Peyer's patch (tissue), 4 donors: ENCODE data around the gene ANKRD55. TPM values are rescaled to one million over a fixed set of nuclear protein-coding genes. Genes with fewer than 3 reads are reported as not detected.

Experiments used
- DNase-seq, 3 donors: peaks; one replicate each; pipeline ENCODE4 v3.0.0-alpha.2; 2017 to 2019
- H3K27ac ChIP-seq, 4 donors: fragments of 200-600 bp; sonication (generic); one replicate each; pipeline ENCODE4 v1.5.1; 2016 to 2019
- H3K27me3 ChIP-seq, 2 donors: fragments of 200-600 bp; sonication (generic); one replicate each; pipeline ENCODE4 v1.5.1; 2019
- H3K36me3 ChIP-seq, 3 donors: fragments of 200-600 bp; sonication (generic); one replicate each; pipeline ENCODE4 v1.5.1; 2016 to 2019
- H3K4me1 ChIP-seq, 4 donors: fragments of 200-600 bp; sonication (generic); one replicate each; pipeline ENCODE4 v1.5.1; 2016 to 2019
- H3K4me3 ChIP-seq, 4 donors: fragments of 200-600 bp; sonication (generic); 1 replicate in 3 of 4; 2 replicates in 1 of 4; pipeline ENCODE4 v1.5.1; 2016 to 2019; ENCODE audit warnings: mild to moderate bottlenecking in 1 of 4
- H3K9me3 ChIP-seq, 4 donors: fragments of 200-600 bp; sonication (generic); one replicate each; pipeline ENCODE4 v1.5.1; 2016 to 2019; ENCODE audit warnings: mild to moderate bottlenecking in 1 of 4
- POLR2A ChIP-seq, 2 donors: fragments of 450-650 bp; IDR thresholded peaks; one replicate each; pipeline ENCODE4 v1.5.1; 2017; ENCODE audit warnings: antibody characterized with exemption in 2 of 2, mild to moderate bottlenecking in 2 of 2, moderate library complexity in 2 of 2
- small RNA-seq, 2 donors: library from RNA; depleted of rRNA; stranded (forward); fragments of <200 nt; gene quantifications; one replicate each; pipeline ENCODE3, GENCODE V24; 2016
- total RNA-seq, 4 donors: library from RNA; depleted of rRNA; stranded (reverse); fragments of >200 nt; gene quantifications; one replicate each; pipeline ENCODE4 v1.1.0, GENCODE V29; 2016
- TF ChIP-seq, protein P1 (sequence below), 6 experiments: fragments of 450-650 bp in 4 of 6; fragments of 200-600 bp in 2 of 6; sonication (generic) in 1 of 6; IDR thresholded peaks; one replicate each; pipeline ENCODE4 v1.5.1; 2017 to 2019; ENCODE audit warnings: antibody characterized with exemption in 6 of 6, mild to moderate bottlenecking in 3 of 6, moderate library complexity in 1 of 6

ANKRD55 gene
- total RNA-seq, 4 donors from 2014 or later = 0.80 to 8.3 TPM; not detected in 2

DNA sequence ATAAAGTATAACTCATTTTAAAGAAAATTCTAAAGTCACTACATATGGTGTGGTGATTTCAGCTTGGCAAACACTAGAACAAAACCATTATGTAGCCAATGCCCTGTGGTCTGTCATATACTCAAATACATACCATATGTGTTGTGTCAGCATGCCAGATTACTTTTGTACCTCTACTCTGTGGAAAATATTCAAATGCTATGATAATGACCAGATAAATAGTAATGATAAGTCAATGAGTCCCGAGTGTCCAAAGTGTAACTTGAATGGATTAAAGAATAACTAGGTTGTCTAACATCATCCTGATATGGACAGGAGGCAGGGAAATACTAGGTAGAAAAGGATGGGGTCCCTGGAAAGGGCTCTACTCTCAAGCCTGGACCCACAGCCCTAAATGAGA, 180.4 kb downstream of the ANKRD55 start:
- Histone ChIP-seq H3K9me3 (no peaks in the 10 kb centered on the region), H3K27ac (peak overlapping the region in 2 of 4 donors; percentile 18 to 72), H3K4me3 (no peak overlapping the region), H3K27me3 (no peaks in the 10 kb centered on the region), H3K36me3 (no peaks in the 10 kb centered on the region), H3K4me1 (peaks cover 0 to 19% (median 6%) of the 10 kb centered on the region in 4 donors)
- no peak for TF ChIP-seq POLR2A (IDR thresholded peaks at IDR 0.05)
- TF ChIP-seq, protein P1, sequence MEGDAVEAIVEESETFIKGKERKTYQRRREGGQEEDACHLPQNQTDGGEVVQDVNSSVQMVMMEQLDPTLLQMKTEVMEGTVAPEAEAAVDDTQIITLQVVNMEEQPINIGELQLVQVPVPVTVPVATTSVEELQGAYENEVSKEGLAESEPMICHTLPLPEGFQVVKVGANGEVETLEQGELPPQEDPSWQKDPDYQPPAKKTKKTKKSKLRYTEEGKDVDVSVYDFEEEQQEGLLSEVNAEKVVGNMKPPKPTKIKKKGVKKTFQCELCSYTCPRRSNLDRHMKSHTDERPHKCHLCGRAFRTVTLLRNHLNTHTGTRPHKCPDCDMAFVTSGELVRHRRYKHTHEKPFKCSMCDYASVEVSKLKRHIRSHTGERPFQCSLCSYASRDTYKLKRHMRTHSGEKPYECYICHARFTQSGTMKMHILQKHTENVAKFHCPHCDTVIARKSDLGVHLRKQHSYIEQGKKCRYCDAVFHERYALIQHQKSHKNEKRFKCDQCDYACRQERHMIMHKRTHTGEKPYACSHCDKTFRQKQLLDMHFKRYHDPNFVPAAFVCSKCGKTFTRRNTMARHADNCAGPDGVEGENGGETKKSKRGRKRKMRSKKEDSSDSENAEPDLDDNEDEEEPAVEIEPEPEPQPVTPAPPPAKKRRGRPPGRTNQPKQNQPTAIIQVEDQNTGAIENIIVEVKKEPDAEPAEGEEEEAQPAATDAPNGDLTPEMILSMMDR (IDR thresholded peaks at IDR 0.05) = no peak
- no peak for DNase-seq

- Histone ChIP-seq H3K4me3 (no peak overlapping the region), H3K4me1 (peaks cover 0 to 9% (median 3%) of the 10 kb centered on the region in 4 donors), H3K27me3 (no peaks in the 10 kb centered on the region), H3K36me3 (no peaks in the 10 kb centered on the region), H3K9me3 (no peaks in the 10 kb centered on the region), H3K27ac (peak overlapping the region in 2 of 4 donors; percentile 15 to 57)
- TF ChIP-seq POLR2A (IDR thresholded peaks at IDR 0.05) = no peak
- TF ChIP-seq, protein P1 (IDR thresholded peaks at IDR 0.05) = no peak
- DNase-seq = no peak
Observed at GRCh38 chr5:56050551-56051255, 182.4 kb downstream of the ANKRD55 start.

Small RNA genes within 50 kb of the gene (small RNA-seq; reads per million reads assigned to genes)
- gene RNA5SP184 = 0 reads per million in 2 donors
- gene RNA5SP185 = 0 reads per million in 2 donors
- gene RNU6-299P = 0 reads per million in 2 donors

Other genes starting within 250 kb of the ANKRD55 start
- 100 to 1,000 TPM in 2 of 4 donors, 10 to 100 TPM in 2; 88.8 to 179 (median 116) TPM for gene IL6ST, start 238.4 kb downstream of the ANKRD55 start, total RNA-seq